Esophagus muscularis mucosa (tissue), 4 donors: ENCODE data around the gene ANK3.

Experiments
- CTCF ChIP-seq, 3 experiments: fragments of 200-600 bp in 2 of 3; fragments of 450-650 bp in 1 of 3; sonication (generic) in 2 of 3; IDR thresholded peaks; one replicate each; pipeline ENCODE4 v1.5.1; 2017 to 2019; ENCODE audit warnings: antibody characterized with exemption in 3 of 3, mild to moderate bottlenecking in 2 of 3, moderate library complexity in 1 of 3
- EP300 ChIP-seq: sonication (generic); formaldehyde crosslinking; IDR thresholded peaks from one replicate; pipeline ENCODE4 v1.6.1; 2017; ENCODE audit warnings: antibody characterized with exemption
- POLR2A ChIP-seq: fragments of 450-650 bp; IDR thresholded peaks from one replicate; pipeline ENCODE4 v1.6.1; 2017; ENCODE audit warnings: antibody characterized with exemption, moderate library complexity, mild to moderate bottlenecking, low read depth
- POLR2AphosphoS5 ChIP-seq, 2 donors: sonication (generic); formaldehyde crosslinking; IDR thresholded peaks; one replicate each; pipeline ENCODE4 v1.6.1; 2017; ENCODE audit warnings: antibody characterized with exemption in 2 of 2

DNA sequence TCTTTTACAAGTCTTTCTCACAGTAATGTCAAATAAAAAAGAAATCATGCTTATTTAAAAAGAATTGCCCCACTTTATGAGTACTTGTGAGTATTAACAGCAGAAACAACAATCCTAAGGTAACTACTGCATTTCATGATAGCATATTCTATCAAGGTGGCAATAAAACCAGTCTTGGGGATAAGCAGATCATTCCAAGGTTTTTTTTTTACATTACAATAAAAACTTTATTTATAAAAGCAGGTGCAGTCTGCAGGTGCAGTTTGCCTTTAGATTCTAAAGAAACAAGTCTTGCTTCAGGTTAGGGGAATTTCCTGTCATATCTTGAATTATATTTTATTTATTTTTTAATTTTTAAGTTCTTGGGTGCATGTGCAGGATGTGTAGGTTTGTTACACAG lies 10.7 kb upstream of the ANK3 start:
- no peak for TF ChIP-seq CTCF (IDR thresholded peaks at IDR 0.05)
- no peak for TF ChIP-seq EP300
- TF ChIP-seq POLR2AphosphoS5 (IDR thresholded peaks at IDR 0.05): no peak
- no peak for TF ChIP-seq POLR2A
